ENCODE results near the gene STK10. TPM values are rescaled to one million over a fixed set of nuclear protein-coding genes. Genes with fewer than 3 reads are reported as not detected.

STK10 gene
- total and polyA plus RNA-seq, 2 of the 8 experiments (the other 6 are each of a cell fraction or from before 2014, with no cell fraction given) = 10.5 to 21.4 TPM

DNA sequence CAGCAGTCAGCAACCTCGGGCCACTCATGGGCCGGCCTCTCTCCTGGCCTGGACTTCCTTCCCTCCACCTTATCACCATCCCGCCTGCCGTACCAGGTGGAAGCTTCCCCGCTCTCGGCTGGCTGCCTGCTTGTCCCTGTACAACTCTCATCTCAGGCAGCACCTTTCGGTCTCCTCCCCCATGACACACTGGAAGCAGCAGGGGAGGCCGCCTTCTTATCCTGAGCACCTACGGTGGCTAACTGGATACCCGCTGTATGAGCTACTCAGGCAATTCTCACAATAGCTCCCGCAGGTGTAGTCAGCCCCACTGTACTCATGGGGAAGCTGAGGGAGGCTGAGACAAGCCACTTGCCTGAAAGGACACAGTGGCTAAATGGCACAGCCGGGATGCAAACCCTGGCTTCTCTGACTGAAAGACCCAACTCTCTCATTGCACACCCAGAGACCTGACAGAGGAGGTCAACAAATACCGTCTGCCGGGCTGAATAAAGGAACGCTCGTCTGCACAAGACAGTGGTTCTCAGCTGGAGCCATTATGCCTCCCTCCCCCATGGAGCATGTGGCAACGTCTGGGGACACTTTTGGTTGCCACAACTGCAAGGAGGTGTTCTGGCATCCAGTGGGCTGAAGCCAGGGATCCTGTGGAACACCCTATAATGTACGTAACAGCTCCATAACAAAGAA is 9.6 kb downstream of the STK10 start:
- peaks cover 0 to 2% of the 10 kb centered on the region in 2 experiments for H4K20me1 ChIP-seq (replicated peaks in 1 of 2; ENCODE audit: control insufficient read depth in 1 of 2, insufficient read depth in 2 of 2, low read length in 2 of 2)
- H3K9ac ChIP-seq (replicated peaks in 1 of 4; ENCODE audit: extremely low read depth in 1 of 4, low read depth in 3 of 4, low read length in 3 of 4) = no peak overlapping the region
- H3K79me1 ChIP-seq (ENCODE audit: low read depth, low read length) = peaks cover 8% of the 10 kb centered on the region; the same call in 1 of the 2 replicates
- H2BK5ac ChIP-seq (ENCODE audit: low read depth, low read length) = no peak overlapping the region
- H2AK5ac ChIP-seq (ENCODE audit: low read depth, low read length) = peak overlapping the region; percentile 29; the same call in 1 of the 2 replicates
- H3K14ac ChIP-seq (ENCODE audit: insufficient read length) = no peak overlapping the region
- 87% methylated on average over 18 of the region's 18 CpGs; no CpG with 5 or more reads in 1 of the 2 experiments for WGBS, 2 experiments (ENCODE audit: extremely low coverage in 1 of 2, insufficient coverage in 1 of 2, insufficient read length in 1 of 2, insufficient replicate concordance in 2 of 2, low coverage in 1 of 2, low lambda C conversion rate in 2 of 2, missing lambda C conversion rate in 1 of 2)
- H2BK15ac ChIP-seq (ENCODE audit: low read length) = peak overlapping the region; percentile 88; the same call in 1 of the 2 replicates
- peaks cover 0 to 8% of the 10 kb centered on the region in 2 experiments; a peak in 1 of 4 replicates for H3K79me2 ChIP-seq (ENCODE audit: control insufficient read depth in 1 of 2, insufficient read depth in 2 of 2, low read length in 2 of 2)
- H3K23me2 ChIP-seq (ENCODE audit: low read depth, low read length) = 0 out of 2 replicates have a peak, but pooled peaks cover 3% of the 10 kb centered on the region
- H2BK20ac ChIP-seq (ENCODE audit: low read length) = peak overlapping the region; percentile 32
- H4K91ac ChIP-seq (replicated peaks; ENCODE audit: insufficient read length, low read length) = peak overlapping the region; percentile 36
- no peak overlapping the region for H2AFZ ChIP-seq (ENCODE audit: low read length)
- H3K4me2 ChIP-seq (ENCODE audit: insufficient read depth in 1 of 2, low read depth in 2 of 2, low read length in 2 of 2) = peak overlapping the region in 1 of 2 experiments; percentile 28; a peak in 1 of 4 replicates
- no peak overlapping the region for H3K4me3 ChIP-seq (ENCODE audit: extremely low read depth in 1 of 4, insufficient read depth in 2 of 4, low read depth in 3 of 4, low read length in 4 of 4)
- H3K27me3 ChIP-seq (replicated peaks in 1 of 4; ENCODE audit: control insufficient read depth in 3 of 4, extremely low read depth in 1 of 4, insufficient read depth in 3 of 4, low read length in 3 of 4) = no peaks in the 10 kb centered on the region
- no peak overlapping the region for H4K5ac ChIP-seq (ENCODE audit: insufficient read length, low read depth, low read length)
- peaks cover 0 to 22% (median 7%) of the 10 kb centered on the region in 4 experiments; a peak in 4 of 7 replicates for H3K4me1 ChIP-seq (replicated peaks in 1 of 4; ENCODE audit: control insufficient read depth in 3 of 4, insufficient read depth in 4 of 4, low read length in 3 of 4)
- ChIA-PET POLR2A (ENCODE audit: partially characterized antibody) (interaction anchor here (1.2 to 2.3 kb wide), 2 partner anchors 8 to 10 kb away, joined by 3 to 8 read pairs; partner anchors contain the start of gene STK10), CTCF (ENCODE audit: partially characterized antibody) (interaction anchor here (0.9 to 2.0 kb wide), 6 partner anchors 9 to 113 kb away, joined by 3 to 16 read pairs (median 4); partner anchors contain the start of gene STK10)
- no peak overlapping the region for H2BK120ac ChIP-seq (replicated peaks; ENCODE audit: low read depth, low read length)
- H3K23ac ChIP-seq (ENCODE audit: insufficient read length) = no peak overlapping the region
- peak overlapping the region; percentile 45; the same call in 1 of the 2 replicates for H4K8ac ChIP-seq (ENCODE audit: extremely low read depth, insufficient read depth, low read length)
- no peak overlapping the region for H3K56ac ChIP-seq (replicated peaks; ENCODE audit: insufficient read length, low read depth, low read length)
- DNase-seq (ENCODE audit: low read depth in 1 of 2, low spot score in 2 of 2) (no peak), FAIRE-seq (no peak)
- no peaks in the 10 kb centered on the region for H3K36me3 ChIP-seq (ENCODE audit: control insufficient read depth in 2 of 4, insufficient read depth in 4 of 4, low read length in 3 of 4)
- peak overlapping the region; percentile 60; the same call in 1 of the 2 replicates for H2BK12ac ChIP-seq (ENCODE audit: low read depth, low read length)
- H3K9me3 ChIP-seq (ENCODE audit: insufficient read depth in 2 of 2, low read depth in 1 of 2, low read length in 1 of 2) = no peaks in the 10 kb centered on the region
- H3K4ac ChIP-seq (replicated peaks; ENCODE audit: insufficient read length, low read depth, low read length) = no peak overlapping the region
- no peak overlapping the region for H3K18ac ChIP-seq (ENCODE audit: extremely low read depth, low read length)
- peak overlapping the region; percentile 57; the same call in 1 of the 2 replicates for H3K27ac ChIP-seq (ENCODE audit: low read depth, low read length)
- TF ChIP-seq HDAC2 (IDR thresholded peaks at IDR 0.05; ENCODE audit: borderline replicate concordance in 1 of 2, low read depth in 2 of 2, low read length in 2 of 2) (no peak), EZH2 (IDR thresholded peaks at IDR 0.05; ENCODE audit: low read depth, low read length, severe bottlenecking) (no peak), EGR1 (IDR thresholded peaks at IDR 0.05; ENCODE audit: borderline replicate concordance, low read depth, low read length) (no peak), SIX5 (IDR thresholded peaks at IDR 0.05; ENCODE audit: low read depth, low read length) (no peak), TAF1 (IDR thresholded peaks at IDR 0.05; ENCODE audit: low read depth, low read length) (no peak), SIN3A (conservative IDR thresholded peaks at IDR 0.05 in 1 of 2, IDR thresholded peaks at IDR 0.05 in 1 of 2; ENCODE audit: low read depth in 1 of 2, low read length in 2 of 2) (no peak), BACH1 (IDR thresholded peaks at IDR 0.05; ENCODE audit: low read length) (no peak), NRF1 (IDR thresholded peaks at IDR 0.05; ENCODE audit: low read depth, low read length) (no peak), YY1 (IDR thresholded peaks at IDR 0.05; ENCODE audit: low read depth, low read length) (no peak), MAFK (IDR thresholded peaks at IDR 0.05; ENCODE audit: low read depth, low read length) (no peak), GTF2F1 (IDR thresholded peaks at IDR 0.05; ENCODE audit: borderline replicate concordance, low read depth, low read length) (no peak)

All from H1 (cell line).